ENCODE measurements around the gene LONRF2.

LONRF2 gene

GRCh38 chr2:100303744-100304143 lies 18.6 kb downstream of the LONRF2 start:
- no peak for DNase-seq (ENCODE audit: low read depth in 1 of 2, low spot score in 1 of 2)
- TF ChIP-seq SPI1 (IDR thresholded peaks at IDR 0.05; ENCODE audit: borderline replicate concordance, low read depth) (no peak), POLR2AphosphoS5 (IDR thresholded peaks at IDR 0.05; ENCODE audit: low read depth) (no peak), REST (IDR thresholded peaks at IDR 0.05; ENCODE audit: insufficient replicate concordance, low read depth) (no peak), GABPA (IDR thresholded peaks at IDR 0.05; ENCODE audit: low read depth) (no peak), CTCF (IDR thresholded peaks at IDR 0.05; ENCODE audit: insufficient read depth, low read length) (no peak)
- H3K27me3 ChIP-seq (ENCODE audit: insufficient read depth, poor library complexity, severe bottlenecking), result no peaks in the 10 kb centered on the region
- no peak overlapping the region for H3K4me3 ChIP-seq (replicated peaks; ENCODE audit: insufficient read depth, low read length)
- no peak overlapping the region for H3K27ac ChIP-seq (replicated peaks)

DNA sequence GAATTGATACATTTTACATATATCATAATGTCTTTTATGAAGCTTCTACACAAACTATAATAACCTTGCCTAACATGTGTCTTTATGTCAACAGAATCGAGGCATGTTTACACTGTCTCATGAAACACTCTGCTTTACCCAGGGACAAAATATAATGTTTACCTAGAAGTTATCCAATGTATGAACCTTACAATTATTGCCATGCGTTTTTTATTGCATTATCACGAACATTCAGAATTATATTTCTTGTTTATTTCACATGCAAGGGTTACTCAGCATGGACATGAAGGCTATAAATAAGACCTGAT lies 19.8 kb downstream of the LONRF2 start:
- DNase-seq (ENCODE audit: low read depth in 1 of 2, low spot score in 1 of 2), result no peak
- H3K4me3 ChIP-seq (replicated peaks; ENCODE audit: insufficient read depth, low read length), result no peak overlapping the region
- TF ChIP-seq GABPA (IDR thresholded peaks at IDR 0.05; ENCODE audit: low read depth), result no peak
- no peak for TF ChIP-seq POLR2AphosphoS5 (IDR thresholded peaks at IDR 0.05; ENCODE audit: low read depth)
- no peak for TF ChIP-seq REST (IDR thresholded peaks at IDR 0.05; ENCODE audit: insufficient replicate concordance, low read depth)
- TF ChIP-seq CTCF (IDR thresholded peaks at IDR 0.05; ENCODE audit: insufficient read depth, low read length), result no peak
- no peak for TF ChIP-seq SPI1 (IDR thresholded peaks at IDR 0.05; ENCODE audit: borderline replicate concordance, low read depth)
- H3K27me3 ChIP-seq (ENCODE audit: insufficient read depth, poor library complexity, severe bottlenecking), result no peaks in the 10 kb centered on the region
- no peak overlapping the region for H3K27ac ChIP-seq (replicated peaks)

GRCh38 chr2:100301881-100302584 lies 20.3 kb downstream of the LONRF2 start:
- Histone ChIP-seq H3K27ac (replicated peaks) (no peak overlapping the region), H3K4me3 (replicated peaks; ENCODE audit: insufficient read depth, low read length) (no peak overlapping the region), H3K27me3 (ENCODE audit: insufficient read depth, poor library complexity, severe bottlenecking) (no peaks in the 10 kb centered on the region)
- TF ChIP-seq REST (IDR thresholded peaks at IDR 0.05; ENCODE audit: insufficient replicate concordance, low read depth) (no peak), SPI1 (IDR thresholded peaks at IDR 0.05; ENCODE audit: borderline replicate concordance, low read depth) (no peak), POLR2AphosphoS5 (IDR thresholded peaks at IDR 0.05; ENCODE audit: low read depth) (no peak), CTCF (IDR thresholded peaks at IDR 0.05; ENCODE audit: insufficient read depth, low read length) (no peak), GABPA (IDR thresholded peaks at IDR 0.05; ENCODE audit: low read depth) (no peak)
- DNase-seq (ENCODE audit: low read depth in 1 of 2, low spot score in 1 of 2), result no peak

Measured in HL-60 (cell line).